Measurements from ENCODE around the gene MMEL1. TPM values are rescaled to one million over a fixed set of nuclear protein-coding genes. Genes with fewer than 3 reads are reported as not detected.

The MMEL1 gene
- total and polyA plus RNA-seq, 2 of the 13 experiments (the other 11 are each of a cell fraction or from before 2014, with no cell fraction given): 0.48 TPM; not detected in 1

GRCh38 chr1:2591581-2592261, 41.1 kb downstream of the MMEL1 start (continued):
- TF ChIP-seq HMGXB3 (CRISPR knock-in tag; IDR thresholded peaks at IDR 0.05; ENCODE audit: borderline replicate concordance): no peak

DNA sequence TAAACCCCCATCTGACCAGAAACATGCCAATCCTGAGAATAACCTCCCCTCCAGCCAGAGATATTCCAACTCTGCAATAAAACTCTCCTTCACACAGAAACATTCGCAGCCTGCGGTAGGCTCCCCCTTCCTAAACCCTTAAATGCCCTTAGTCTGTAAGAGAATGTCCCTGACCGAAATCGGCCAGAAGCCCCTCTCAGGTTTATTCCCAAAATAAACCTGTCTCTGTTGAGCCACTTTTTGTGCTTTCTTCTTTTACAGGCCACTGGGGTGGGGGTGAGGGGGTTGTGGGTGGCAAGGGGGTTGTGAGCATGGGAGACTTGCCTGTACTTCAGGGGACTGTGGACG, 41.6 kb downstream of the MMEL1 start:
- 80% methylated on average over 5 of the region's 5 CpGs for WGBS (ENCODE audit: low lambda C conversion rate)
- Histone ChIP-seq H3K4me3 (replicated peaks in 1 of 3; ENCODE audit: insufficient read depth in 1 of 3, low read depth in 2 of 3, low read length in 3 of 3) (no peak overlapping the region), H3K79me2 (ENCODE audit: insufficient read depth, low read length) (no peaks in the 10 kb centered on the region), H3K4me1 (ENCODE audit: insufficient read depth, low read length) (peaks cover 19% of the 10 kb centered on the region), H3K9ac (ENCODE audit: insufficient read depth, low read depth, low read length) (no peak overlapping the region), H4K20me1 (ENCODE audit: insufficient read depth, low read length) (no peaks in the 10 kb centered on the region), H3K4me2 (ENCODE audit: low read depth, low read length) (no peak overlapping the region), H3K27ac (ENCODE audit: extremely low read length, insufficient read depth, low read length) (no peak overlapping the region), H3K36me3 (replicated peaks in 1 of 2; ENCODE audit: control insufficient read depth in 1 of 2, insufficient read depth in 2 of 2, low read length in 2 of 2) (no peaks in the 10 kb centered on the region), H2AFZ (ENCODE audit: low read length) (no peak overlapping the region), H3K9me3 (ENCODE audit: low read length) (no peaks in the 10 kb centered on the region), H3K27me3 (ENCODE audit: control insufficient read depth in 1 of 2, insufficient read depth in 2 of 2, low read length in 2 of 2) (peaks cover 5 to 28% of the 10 kb centered on the region in 2 experiments; a peak in 4 of 5 replicates)
- ATAC-seq: no peak
- POLR2A ChIA-PET: interaction anchor here (1.0 kb wide), 2 partner anchors 13 kb away, joined by 3 to 4 read pairs; no protein-coding TSS in a partner anchor
- BruUV-seq (replicated peaks): no TSS peak
- no peak for FAIRE-seq
- in situ Hi-C loops (cut with HindIII; ENCODE audit: extremely low pct_ligation_motif_present, low pct_unique_long_range_greater_than_20kb): no loop called here
- no peak for DNase-seq (ENCODE audit: low spot score)
- TF ChIP-seq PHB2 (IDR thresholded peaks at IDR 0.05; ENCODE audit: partially characterized antibody): no peak
- TF ChIP-seq ZNF251 (CRISPR knock-in tag; IDR thresholded peaks at IDR 0.05): no peak
- no peak for TF ChIP-seq ZNF282 (IDR thresholded peaks at IDR 0.05; ENCODE audit: partially characterized antibody)
- TF ChIP-seq GTF3A (CRISPR knock-in tag; conservative IDR thresholded peaks at IDR 0.05): no peak
- TF ChIP-seq ZKSCAN8 (CRISPR knock-in tag; IDR thresholded peaks at IDR 0.05; ENCODE audit: borderline replicate concordance): no peak
- 0 out of 2 replicates have a peak, but pooled peaks have one; percentile 77 for TF ChIP-seq ZNF850 (CRISPR knock-in tag; conservative IDR thresholded peaks at IDR 0.05)
- TF ChIP-seq ZBTB44 (CRISPR knock-in tag; IDR thresholded peaks at IDR 0.05): no peak
- TF ChIP-seq POLR2AphosphoS2 (IDR thresholded peaks at IDR 0.05; ENCODE audit: low read depth, low read length): no peak
- TF ChIP-seq, protein P1, sequence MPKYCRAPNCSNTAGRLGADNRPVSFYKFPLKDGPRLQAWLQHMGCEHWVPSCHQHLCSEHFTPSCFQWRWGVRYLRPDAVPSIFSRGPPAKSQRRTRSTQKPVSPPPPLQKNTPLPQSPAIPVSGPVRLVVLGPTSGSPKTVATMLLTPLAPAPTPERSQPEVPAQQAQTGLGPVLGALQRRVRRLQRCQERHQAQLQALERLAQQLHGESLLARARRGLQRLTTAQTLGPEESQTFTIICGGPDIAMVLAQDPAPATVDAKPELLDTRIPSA (CRISPR knock-in tag; IDR thresholded peaks at IDR 0.05; ENCODE audit: borderline replicate concordance): no peak
- CTCF ChIA-PET (ENCODE audit: low intra/inter-chr PET ratio, low total read pairs): no interaction called here
- intact Hi-C loops (cut with micrococcal nuclease; ENCODE audit: unreplicated experiment): no loop called here

Data from HepG2 (cell line).